HepG2 (cell line): ENCODE measurements around the gene SEC61A1. TPM values are rescaled to one million over a fixed set of nuclear protein-coding genes. Genes with fewer than 3 reads are reported as not detected.

Experiments used
- FOXJ3 ChIP-seq: sonication (generic); formaldehyde crosslinking; IDR thresholded peaks from 2 replicates; pipeline ENCODE4 v1.4.0; 2020; ENCODE audit warnings: missing genetic modification reagents, mild to moderate bottlenecking, borderline replicate concordance
- GATAD2A ChIP-seq: IDR thresholded peaks from 2 replicates; pipeline ENCODE4 v1.6.1; 2016
- HDAC1 ChIP-seq: sonication (generic); formaldehyde crosslinking; IDR thresholded peaks from 2 replicates; pipeline ENCODE4 v1.5.1; 2020; ENCODE audit warnings: mild to moderate bottlenecking, missing genetic modification reagents
- NR2F6 ChIP-seq, 2 experiments: IDR thresholded peaks; 2 replicates each; pipeline ENCODE4 v1.6.1; 2016; ENCODE audit warnings: antibody characterized with exemption in 1 of 2, mild to moderate bottlenecking in 1 of 2
- SALL2 ChIP-seq: sonication (generic); formaldehyde crosslinking; IDR thresholded peaks from 2 replicates; pipeline ENCODE4 v1.8.1; 2023; ENCODE audit warnings: mild to moderate bottlenecking, missing genetic modification reagents, inconsistent platforms
- THRA ChIP-seq: sonication (generic); formaldehyde crosslinking; IDR thresholded peaks from 2 replicates; pipeline ENCODE4 v1.4.0; 2020; ENCODE audit warnings: missing genetic modification reagents, borderline replicate concordance
- TRIM22 ChIP-seq: fragments of 450-650 bp; IDR thresholded peaks from 2 replicates; pipeline ENCODE4 v1.6.1; 2017
- ZNF264 ChIP-seq: sonication (generic); formaldehyde crosslinking; IDR thresholded peaks from 2 replicates; pipeline ENCODE4 v1.4.0; 2020; ENCODE audit warnings: missing genetic modification reagents
- ZNF687 ChIP-seq: sonication (generic); formaldehyde crosslinking; IDR thresholded peaks from 2 replicates; pipeline ENCODE4 v1.5.1; 2020; ENCODE audit warnings: mild to moderate bottlenecking, missing genetic modification reagents, moderate library complexity
- polyA plus RNA-seq, 8 experiments: library from polyadenylated mRNA; depleted of rRNA in 3 of 8; stranded (reverse) in 7 of 8; unstranded in 1 of 8; fragments of >200 nt; fragmentation: Illumina TruSeq in 4 of 8; extraction: Trizol in 4 of 8; gene quantifications; 2 replicates each; pipeline versions ENCODE4 v1.2.1 to v1.2.3, GENCODE V29; 2011 to 2016; ENCODE audit warnings: low read depth in 4 of 8, missing spikeins in 1 of 8, mixed read lengths in 1 of 8; ENCODE audit not compliant: insufficient read depth in 1 of 8
- total RNA-seq, 5 experiments: library from RNA; depleted of rRNA; stranded (reverse); fragments of >200 nt; fragmentation: Illumina TruSeq; extraction: Trizol; gene quantifications; 2 replicates each; pipeline ENCODE4 v1.2.3, GENCODE V29; 2016; ENCODE audit warnings: low read depth in 1 of 5
- TF ChIP-seq, protein P1 (sequence below), 2 experiments: sonication (generic) in 1 of 2; formaldehyde crosslinking in 1 of 2; IDR thresholded peaks; 2 replicates each; pipeline versions ENCODE4 v1.4.0 to v1.6.1; 2016 to 2020; ENCODE audit warnings: borderline replicate concordance in 1 of 2, low read depth in 1 of 2, mild to moderate bottlenecking in 1 of 2, missing genetic modification reagents in 1 of 2
- TF ChIP-seq, protein P2 (sequence below): sonication (generic); formaldehyde crosslinking; IDR thresholded peaks from 2 replicates; pipeline ENCODE4 v1.4.0; 2020; ENCODE audit warnings: missing genetic modification reagents, mild to moderate bottlenecking, borderline replicate concordance
- TF ChIP-seq, protein P3 (sequence below): sonication (generic); formaldehyde crosslinking; IDR thresholded peaks from 2 replicates; pipeline ENCODE4 v1.4.0; 2020; ENCODE audit warnings: missing genetic modification reagents

The SEC61A1 gene
- total and polyA plus RNA-seq, 2 of the 13 experiments (the other 11 are each of a cell fraction or from before 2014, with no cell fraction given): 170 to 203 TPM

GRCh38 chr3:128098234-128098633 is 46.0 kb downstream of the SEC61A1 start (continued):
- TF ChIP-seq TRIM22 (no peak), ZNF264 (peak; percentile 38; the same call in 1 of the 2 replicates), THRA (CRISPR knock-in tag) (peak; percentile 47; the same call in 1 of the 2 replicates), HDAC1 (CRISPR knock-in tag) (0 out of 2 replicates have a peak, but pooled peaks have one; percentile 30), NR2F6 (IDR thresholded peaks at IDR 0.05) (0 out of 2 replicates have a peak, but pooled peaks have one; percentile 41), NR2F6 (CRISPR knock-in tag; IDR thresholded peaks at IDR 0.05) (no peak), ZNF687 (peak; percentile 34; the same call in 1 of the 2 replicates), FOXJ3 (peak; percentile 39; the same call in 1 of the 2 replicates), SALL2 (CRISPR knock-in tag) (no peak), GATAD2A (peak; percentile 67)
- TF ChIP-seq, protein P1, sequence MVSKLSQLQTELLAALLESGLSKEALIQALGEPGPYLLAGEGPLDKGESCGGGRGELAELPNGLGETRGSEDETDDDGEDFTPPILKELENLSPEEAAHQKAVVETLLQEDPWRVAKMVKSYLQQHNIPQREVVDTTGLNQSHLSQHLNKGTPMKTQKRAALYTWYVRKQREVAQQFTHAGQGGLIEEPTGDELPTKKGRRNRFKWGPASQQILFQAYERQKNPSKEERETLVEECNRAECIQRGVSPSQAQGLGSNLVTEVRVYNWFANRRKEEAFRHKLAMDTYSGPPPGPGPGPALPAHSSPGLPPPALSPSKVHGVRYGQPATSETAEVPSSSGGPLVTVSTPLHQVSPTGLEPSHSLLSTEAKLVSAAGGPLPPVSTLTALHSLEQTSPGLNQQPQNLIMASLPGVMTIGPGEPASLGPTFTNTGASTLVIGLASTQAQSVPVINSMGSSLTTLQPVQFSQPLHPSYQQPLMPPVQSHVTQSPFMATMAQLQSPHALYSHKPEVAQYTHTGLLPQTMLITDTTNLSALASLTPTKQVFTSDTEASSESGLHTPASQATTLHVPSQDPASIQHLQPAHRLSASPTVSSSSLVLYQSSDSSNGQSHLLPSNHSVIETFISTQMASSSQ (IDR thresholded peaks at IDR 0.05; ENCODE audit: low read depth): peak; percentile 70
- TF ChIP-seq, protein P1 (CRISPR knock-in tag; IDR thresholded peaks at IDR 0.05; ENCODE audit: borderline replicate concordance): no peak; the same call in 1 of the 2 replicates
- TF ChIP-seq, protein P2, sequence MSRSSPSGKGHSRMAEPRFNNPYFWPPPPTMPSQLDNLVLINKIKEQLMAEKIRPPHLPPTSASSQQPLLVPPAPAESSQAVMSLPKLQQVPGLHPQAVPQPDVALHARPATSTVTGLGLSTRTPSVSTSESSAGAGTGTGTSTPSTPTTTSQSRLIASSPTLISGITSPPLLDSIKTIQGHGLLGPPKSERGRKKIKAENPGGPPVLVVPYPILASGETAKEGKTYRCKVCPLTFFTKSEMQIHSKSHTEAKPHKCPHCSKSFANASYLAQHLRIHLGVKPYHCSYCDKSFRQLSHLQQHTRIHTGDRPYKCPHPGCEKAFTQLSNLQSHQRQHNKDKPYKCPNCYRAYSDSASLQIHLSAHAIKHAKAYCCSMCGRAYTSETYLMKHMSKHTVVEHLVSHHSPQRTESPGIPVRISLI: peak; percentile 84; the same call in 1 of the 2 replicates
- TF ChIP-seq, protein P3, sequence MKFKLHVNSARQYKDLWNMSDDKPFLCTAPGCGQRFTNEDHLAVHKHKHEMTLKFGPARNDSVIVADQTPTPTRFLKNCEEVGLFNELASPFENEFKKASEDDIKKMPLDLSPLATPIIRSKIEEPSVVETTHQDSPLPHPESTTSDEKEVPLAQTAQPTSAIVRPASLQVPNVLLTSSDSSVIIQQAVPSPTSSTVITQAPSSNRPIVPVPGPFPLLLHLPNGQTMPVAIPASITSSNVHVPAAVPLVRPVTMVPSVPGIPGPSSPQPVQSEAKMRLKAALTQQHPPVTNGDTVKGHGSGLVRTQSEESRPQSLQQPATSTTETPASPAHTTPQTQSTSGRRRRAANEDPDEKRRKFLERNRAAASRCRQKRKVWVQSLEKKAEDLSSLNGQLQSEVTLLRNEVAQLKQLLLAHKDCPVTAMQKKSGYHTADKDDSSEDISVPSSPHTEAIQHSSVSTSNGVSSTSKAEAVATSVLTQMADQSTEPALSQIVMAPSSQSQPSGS (CRISPR knock-in tag): peak; percentile 45; the same call in 1 of the 2 replicates
